AML-193 (cell line): ENCODE data around the gene HS6ST2.
"Not testable (repeated sequence)": the region's sequence is repeated elsewhere in the genome, so short reads cannot be mapped to it uniquely, and the experiment has no call there.

Source experiments
- DNase-seq, 2 experiments: peaks; one replicate each; lab custom pipeline; 2025; lab: John Stamatoyannopoulos, UW

The HS6ST2 gene

GRCh38 chrX:132940727-132941327, 17.6 kb downstream of the HS6ST2 start:
- no peak for DNase-seq

DNA sequence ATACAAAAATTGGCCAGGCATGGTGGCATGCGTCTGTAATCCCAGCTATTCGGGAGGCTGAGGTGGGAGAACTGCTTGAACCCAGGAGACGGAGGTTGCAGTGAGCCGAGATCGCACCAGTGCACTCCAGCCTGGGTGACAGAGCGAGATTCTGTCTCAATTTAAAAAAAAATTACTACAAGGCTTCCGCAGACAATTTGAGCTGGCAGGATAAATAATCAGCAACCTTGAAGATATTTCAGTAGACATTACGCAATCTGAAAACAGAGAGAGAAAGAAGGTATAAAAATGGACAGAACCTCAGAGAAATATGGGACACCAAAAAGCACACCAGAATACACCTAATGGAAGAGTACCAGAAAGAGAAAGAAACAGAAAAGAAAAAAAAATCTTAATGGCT, 25.3 kb downstream of the HS6ST2 start:
- no peak for DNase-seq

DNA sequence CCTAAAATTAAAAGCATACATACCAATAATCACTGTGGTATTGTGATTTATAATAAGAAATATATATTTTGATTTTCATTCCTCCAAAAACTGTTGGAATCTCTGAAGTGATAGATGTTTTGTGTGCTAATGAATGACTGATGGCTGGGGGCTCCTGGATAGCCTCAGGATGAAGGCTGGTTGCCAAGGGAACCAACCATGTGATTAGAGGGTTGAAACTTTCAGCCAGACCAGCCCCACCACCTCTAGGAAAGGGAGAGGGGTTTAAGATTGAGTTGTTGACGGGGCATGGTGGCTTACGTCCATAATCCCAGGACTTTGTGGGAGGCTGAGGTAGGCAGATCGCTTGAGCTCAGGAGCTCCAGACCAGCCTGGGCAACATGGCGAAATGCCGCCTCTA, 34.0 kb downstream of the HS6ST2 start:
- DNase-seq, result no peak

DNA sequence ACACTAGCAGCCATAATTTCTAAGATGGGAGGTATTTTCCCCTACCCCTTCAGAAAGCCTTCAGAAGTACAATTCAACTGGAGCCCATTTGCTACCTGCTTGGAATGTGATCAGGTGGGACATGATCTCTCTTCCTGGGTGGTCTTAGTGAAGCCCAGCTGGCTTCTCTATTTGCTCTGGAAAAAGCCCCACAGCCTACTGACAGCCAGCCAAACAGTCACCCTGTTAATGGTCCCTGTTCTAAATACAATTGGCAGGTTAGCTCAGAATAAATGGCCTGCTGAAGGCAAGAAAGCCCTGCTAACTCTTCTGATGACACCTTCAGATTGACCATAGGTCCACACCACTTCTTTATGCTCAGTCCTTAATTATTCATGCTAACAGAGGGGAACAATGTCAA, 39.9 kb downstream of the HS6ST2 start:
- DNase-seq, result no peak

DNA sequence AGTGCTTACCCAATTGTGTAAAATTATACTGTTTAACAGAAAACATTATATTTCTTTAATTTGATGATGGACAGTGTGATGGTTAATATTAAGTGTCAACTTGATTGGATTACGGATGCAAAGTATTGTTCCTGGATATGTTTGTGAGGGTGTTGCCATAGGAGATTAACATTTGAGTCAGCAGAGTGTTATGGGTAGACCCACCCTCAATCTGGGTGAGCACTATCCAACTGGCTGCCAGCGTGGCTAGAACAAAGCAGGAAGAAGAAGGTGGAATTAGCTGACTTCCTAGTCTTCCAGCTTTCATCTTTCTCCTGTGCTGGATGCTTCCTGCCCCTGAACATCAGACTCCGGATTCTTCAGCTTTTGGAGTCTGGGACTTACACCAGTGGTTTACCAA, 42.1 kb downstream of the HS6ST2 start:
- no peak for DNase-seq

DNA sequence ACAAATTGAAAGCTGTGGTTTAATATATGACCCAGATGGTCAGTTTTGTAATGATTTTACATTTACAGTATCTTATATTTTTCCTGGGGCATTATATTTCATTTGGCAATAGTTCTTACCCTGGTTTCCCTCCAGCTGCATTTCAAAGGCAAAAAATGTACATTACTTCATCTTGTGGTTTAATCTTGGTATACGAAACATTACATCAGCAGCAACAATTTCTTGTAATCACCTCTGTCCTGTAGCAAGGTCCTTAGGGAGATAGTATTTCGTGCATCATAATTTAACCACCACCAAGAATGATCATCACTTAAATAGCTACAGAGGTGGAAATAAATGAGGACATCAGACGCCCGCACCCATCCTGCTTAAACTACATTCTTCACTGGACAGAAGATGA, 48.8 kb downstream of the HS6ST2 start:
- no peak for DNase-seq

DNA sequence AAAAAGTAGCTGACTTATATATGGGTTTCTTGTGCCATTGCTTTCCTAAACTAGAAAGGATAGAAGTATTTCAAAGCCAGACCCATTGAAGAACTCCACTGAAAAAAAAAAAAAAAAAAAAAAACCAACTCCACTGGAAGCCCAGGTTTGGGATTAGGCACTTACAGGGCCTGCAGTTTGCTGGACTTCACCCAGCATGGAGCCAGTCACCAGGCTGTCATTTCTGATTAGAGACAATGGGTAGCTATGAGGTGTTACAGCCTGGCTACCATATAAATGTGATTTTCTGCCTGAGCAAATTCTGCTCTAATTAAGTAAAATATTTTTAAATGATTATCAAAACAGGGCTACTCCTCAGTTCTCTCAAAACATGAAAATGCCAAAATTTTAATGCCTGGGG, 49.5 kb downstream of the HS6ST2 start:
- DNase-seq, result no peak

DNA sequence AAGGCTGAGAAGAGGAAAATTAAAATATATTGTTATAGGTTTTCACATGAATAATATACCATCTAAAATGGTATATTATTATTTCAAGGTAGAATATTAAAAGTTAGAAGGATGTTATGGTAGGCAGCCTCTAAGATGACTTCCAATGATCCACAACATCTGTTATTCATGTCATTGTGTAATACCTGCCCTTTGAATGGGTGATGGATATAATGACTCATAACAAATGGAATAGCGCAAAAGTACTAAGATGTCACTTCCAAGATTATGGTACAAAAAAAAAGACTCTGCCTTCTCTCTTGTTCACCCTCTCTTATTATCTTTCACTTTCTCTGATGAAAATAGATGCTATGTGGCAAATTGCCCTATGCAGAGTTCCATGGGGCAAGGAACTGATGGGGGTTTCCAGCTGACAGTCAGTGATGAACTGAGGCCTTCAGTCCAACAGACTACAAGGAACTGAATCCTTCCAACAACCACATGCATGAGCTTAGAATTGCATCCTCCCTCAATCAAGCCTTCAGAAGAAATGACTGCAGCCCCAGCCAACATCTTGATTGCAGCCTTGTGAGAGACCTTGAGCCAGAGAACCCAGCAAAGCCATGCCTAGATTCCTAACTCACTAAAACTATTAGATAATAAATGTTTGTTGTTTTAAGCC, 57.7 kb downstream of the HS6ST2 start:
- no peak for DNase-seq

- no peak for DNase-seq
Measured at GRCh38 chrX:132887569-132887968, 70.9 kb downstream of the HS6ST2 start.

- no peak for DNase-seq
Measured at GRCh38 chrX:132883358-132883915, 75.0 kb downstream of the HS6ST2 start.

DNA sequence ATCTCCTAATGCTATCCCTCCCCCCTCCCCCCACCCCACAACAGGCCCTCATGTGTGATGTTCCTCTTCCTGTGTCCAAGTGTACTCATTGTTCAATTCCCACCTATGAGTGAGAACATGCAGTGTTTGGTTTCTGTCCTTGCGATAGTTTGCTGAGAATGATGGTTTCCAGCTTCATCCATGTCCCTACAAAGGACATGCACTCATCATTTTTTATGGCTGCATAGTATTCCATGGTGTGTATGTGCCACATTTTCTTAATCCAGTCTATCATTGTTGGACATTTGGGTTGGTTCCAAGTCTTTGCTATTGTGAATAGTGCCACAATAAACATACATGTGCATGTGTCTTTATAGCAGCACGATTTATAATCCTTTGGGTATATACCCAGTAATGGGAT, 77.7 kb downstream of the HS6ST2 start:
- not testable (repeated sequence) for DNase-seq

DNA sequence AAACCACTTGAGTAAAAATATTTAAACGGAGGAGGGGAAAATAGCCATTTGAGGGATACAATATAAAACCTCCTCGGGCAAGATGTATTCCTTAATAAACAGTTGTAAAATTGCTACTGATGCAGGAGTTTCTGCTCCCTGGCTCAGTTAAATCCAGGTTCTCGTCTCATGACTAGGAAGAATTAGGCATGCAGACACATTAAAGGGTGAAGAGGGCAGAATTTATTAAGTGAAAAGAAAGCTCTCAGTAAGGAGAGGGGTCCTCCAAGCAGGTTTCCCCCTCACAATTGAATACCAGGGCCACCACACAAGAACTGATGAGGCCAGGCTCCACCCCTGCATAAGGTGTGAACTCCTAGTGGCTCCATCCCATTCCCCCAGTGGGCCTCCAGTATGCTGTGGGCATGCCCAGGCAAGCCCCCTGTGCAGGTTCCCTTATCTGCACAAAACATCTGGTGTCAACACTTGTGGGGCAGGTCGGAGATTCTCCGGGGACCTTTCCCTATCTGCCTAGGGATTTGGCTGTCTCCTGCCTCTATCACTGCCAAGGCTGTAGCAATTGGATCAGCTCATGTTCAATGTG, 80.4 kb downstream of the HS6ST2 start:
- DNase-seq, result no peak

- no peak for DNase-seq
Measured at GRCh38 chrX:132876523-132877338, 81.7 kb downstream of the HS6ST2 start.

DNA sequence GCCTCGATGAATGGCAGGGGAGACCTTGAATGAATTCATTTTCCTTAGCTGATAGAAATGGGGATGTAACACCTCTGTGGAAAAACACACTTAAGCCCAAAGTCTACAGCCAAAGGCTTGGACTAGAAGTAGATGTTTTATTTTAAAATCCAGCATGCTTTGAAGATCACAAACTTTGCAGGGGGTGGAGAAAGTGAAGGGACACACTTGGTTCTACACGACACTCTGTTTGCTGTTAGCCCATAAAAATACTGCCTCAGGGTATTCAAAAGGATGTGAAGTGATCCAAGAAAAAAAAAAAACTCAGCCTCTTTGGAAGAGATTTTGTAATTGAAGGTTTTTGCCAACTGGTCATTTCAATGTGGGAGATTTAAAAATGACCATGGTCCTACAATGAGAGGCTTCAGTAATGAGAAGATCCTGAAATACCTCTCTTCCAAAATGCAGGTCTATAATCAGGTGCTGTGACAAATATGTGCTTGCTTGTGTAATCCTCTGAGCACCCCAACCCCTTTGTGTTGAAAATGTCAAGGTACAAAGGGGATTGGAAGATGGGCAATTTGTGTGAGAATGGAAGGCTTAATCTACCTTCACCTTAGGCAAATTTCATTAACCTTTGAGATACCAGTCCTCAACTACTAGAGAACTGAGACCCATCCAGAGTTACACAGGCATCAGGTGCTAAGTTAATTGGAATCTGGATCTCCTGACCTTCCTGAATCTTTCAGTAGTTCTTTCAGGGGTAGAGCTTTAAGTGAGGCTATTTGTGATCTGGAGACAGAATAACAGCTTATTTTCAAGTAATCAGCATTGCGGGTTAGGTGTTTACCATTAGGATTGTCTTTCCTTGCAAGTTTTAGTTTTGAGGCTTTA, 82.5 kb downstream of the HS6ST2 start:
- no peak for DNase-seq

- DNase-seq, result no peak
Measured at GRCh38 chrX:132862562-132862961, 95.9 kb downstream of the HS6ST2 start.

DNA sequence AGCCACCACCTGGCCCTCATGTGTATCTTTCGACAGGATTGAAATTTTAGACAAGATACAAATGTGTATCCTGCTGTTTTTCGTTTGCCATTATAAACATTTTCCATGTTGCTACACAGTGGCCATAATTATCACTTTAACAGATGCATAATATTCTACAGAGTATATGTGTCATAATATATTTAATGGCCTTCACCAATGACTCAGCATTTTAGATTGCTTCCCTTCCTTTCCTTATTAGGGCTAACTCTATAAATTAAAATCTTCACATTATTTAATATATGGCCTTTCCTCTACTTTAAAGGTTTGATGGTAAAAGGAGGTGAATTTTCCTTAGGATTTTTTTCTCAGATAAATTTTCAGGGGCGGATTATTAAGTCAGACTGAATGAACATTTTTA, 97.4 kb downstream of the HS6ST2 start:
- DNase-seq, result no peak

GRCh38 chrX:132860200-132860599, 98.2 kb downstream of the HS6ST2 start:
- DNase-seq, result no peak

DNA sequence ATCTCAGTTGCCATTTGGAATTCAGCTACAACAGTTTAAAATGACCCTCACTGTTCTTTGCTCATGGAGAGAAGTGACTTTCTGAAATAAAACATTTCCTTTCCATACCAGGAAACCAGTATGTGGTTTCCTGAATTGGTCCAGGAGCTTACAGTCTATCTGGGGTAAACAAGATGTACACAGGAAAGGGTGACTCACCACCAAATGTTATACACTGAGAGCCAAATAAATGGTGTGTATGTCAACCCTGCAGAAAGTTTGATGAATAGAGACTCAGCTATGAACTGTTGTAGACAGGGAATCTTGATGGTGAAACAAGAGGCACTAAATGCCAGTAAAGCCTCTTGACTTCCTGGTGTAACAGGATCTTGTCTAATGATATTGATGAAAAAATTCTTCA, 100.4 kb downstream of the HS6ST2 start:
- no peak for DNase-seq

GRCh38 chrX:132855780-132856341, 102.6 kb downstream of the HS6ST2 start:
- no peak for DNase-seq

DNA sequence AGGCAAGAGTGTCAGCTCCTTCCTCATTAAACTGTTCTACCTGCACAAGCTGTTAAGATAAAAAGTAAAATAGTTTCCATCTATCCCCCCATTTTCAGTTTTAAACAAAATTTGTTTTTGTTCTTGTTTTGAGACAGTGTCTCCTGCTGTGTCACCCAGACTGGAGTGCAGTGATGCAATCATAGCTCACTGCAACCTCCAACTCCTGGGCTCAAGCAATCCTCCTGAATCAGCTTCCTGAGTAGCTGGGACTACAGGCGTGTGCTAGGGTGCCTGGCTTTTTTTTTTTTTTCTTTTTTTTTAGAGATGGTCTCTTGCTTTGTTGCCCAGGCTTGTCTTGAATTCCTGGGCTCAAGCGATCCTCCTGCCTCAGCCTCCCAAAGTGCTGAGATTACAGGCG, 105.4 kb downstream of the HS6ST2 start:
- DNase-seq, result no peak

- no peak for DNase-seq
Measured at GRCh38 chrX:132848296-132848970, 110.0 kb downstream of the HS6ST2 start.
